HepG2 (cell line): ENCODE data around the gene NRL.

Experiments
- BCL6 ChIP-seq: IDR thresholded peaks from 2 replicates; pipeline ENCODE4 v1.6.1; 2016; ENCODE audit warnings: missing genetic modification reagents, missing compliant biosample characterization
- EZH2 ChIP-seq: conservative IDR thresholded peaks from 2 replicates; pipeline ENCODE4 v1.6.1; 2012; ENCODE audit warnings: mild to moderate bottlenecking, low read depth, low read length, moderate library complexity
- FOXK2 ChIP-seq: fragments of 450-650 bp; IDR thresholded peaks from 2 replicates; pipeline ENCODE4 v1.6.1; 2016
- POLR2A ChIP-seq, 2 experiments: IDR thresholded peaks; 2 replicates each; pipeline ENCODE4 v1.6.1; 2011; ENCODE audit warnings: low read depth in 2 of 2, low read length in 2 of 2, mild to moderate bottlenecking in 1 of 2, moderate library complexity in 1 of 2; ENCODE audit not compliant: insufficient read depth in 1 of 2
- ZNF616 ChIP-seq: sonication (generic); formaldehyde crosslinking; IDR thresholded peaks from 2 replicates; pipeline ENCODE4 v1.5.0; 2020; ENCODE audit warnings: low read depth, mild to moderate bottlenecking, missing genetic modification reagents
- ZNF773 ChIP-seq: sonication (generic); formaldehyde crosslinking; IDR thresholded peaks from 2 replicates; pipeline ENCODE4 v1.4.0; 2020; ENCODE audit warnings: missing genetic modification reagents, borderline replicate concordance
- TF ChIP-seq, protein P1 (sequence below): sonication (generic); formaldehyde crosslinking; IDR thresholded peaks from 2 replicates; pipeline ENCODE4 v1.8.1; 2023; ENCODE audit warnings: missing genetic modification reagents, inconsistent platforms, borderline replicate concordance
- TF ChIP-seq, protein P2 (sequence below), 2 experiments: sonication (generic) in 1 of 2; formaldehyde crosslinking in 1 of 2; IDR thresholded peaks; 2 replicates each; pipeline versions ENCODE4 v1.5.1 to v1.6.1; 2011 to 2020; ENCODE audit warnings: borderline replicate concordance in 1 of 2, low read depth in 1 of 2, low read length in 1 of 2, mild to moderate bottlenecking in 1 of 2, missing genetic modification reagents in 1 of 2, moderate library complexity in 1 of 2
- TF ChIP-seq, protein P3 (sequence below): sonication (generic); formaldehyde crosslinking; IDR thresholded peaks from 2 replicates; pipeline ENCODE4 v1.5.0; 2020; ENCODE audit warnings: mild to moderate bottlenecking, missing genetic modification reagents, moderate library complexity
- TF ChIP-seq, protein P4 (sequence below): sonication (generic); formaldehyde crosslinking; IDR thresholded peaks from 2 replicates; pipeline ENCODE4 v1.4.0; 2020; ENCODE audit warnings: missing genetic modification reagents, mild to moderate bottlenecking, borderline replicate concordance

DNA sequence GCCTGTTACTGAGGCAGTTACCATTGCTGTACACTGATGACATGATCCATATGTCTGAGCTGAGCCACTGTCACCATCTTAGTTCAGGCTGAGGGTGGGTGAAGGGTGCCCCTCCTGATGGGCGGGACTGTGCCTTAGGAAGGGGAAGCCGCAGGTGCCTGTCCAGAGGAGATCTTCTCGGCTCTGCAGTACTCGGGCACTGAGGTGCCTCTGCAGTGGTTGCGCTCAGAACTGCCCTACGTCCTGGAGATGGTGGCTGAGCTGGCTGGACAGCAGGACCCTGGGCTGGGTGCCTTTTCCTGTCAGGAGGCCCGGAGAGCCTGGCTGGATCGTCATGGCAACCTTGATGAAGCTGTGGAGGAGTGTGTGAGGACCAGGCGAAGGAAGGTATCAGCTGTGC lies 36.2 kb upstream of the NRL start:
- TF ChIP-seq ZNF773 (CRISPR knock-in tag) (no peak), EZH2 (no peak), POLR2A (IDR thresholded peaks at IDR 0.05; ENCODE audit: insufficient read depth in 1 of 2, low read depth in 2 of 2, low read length in 2 of 2) (no peak), BCL6 (CRISPR knock-in tag) (no peak), FOXK2 (no peak), ZNF616 (CRISPR knock-in tag) (no peak)
- TF ChIP-seq, protein P1, sequence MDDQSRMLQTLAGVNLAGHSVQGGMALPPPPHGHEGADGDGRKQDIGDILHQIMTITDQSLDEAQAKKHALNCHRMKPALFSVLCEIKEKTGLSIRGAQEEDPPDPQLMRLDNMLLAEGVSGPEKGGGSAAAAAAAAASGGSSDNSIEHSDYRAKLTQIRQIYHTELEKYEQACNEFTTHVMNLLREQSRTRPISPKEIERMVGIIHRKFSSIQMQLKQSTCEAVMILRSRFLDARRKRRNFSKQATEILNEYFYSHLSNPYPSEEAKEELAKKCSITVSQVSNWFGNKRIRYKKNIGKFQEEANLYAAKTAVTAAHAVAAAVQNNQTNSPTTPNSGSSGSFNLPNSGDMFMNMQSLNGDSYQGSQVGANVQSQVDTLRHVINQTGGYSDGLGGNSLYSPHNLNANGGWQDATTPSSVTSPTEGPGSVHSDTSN (CRISPR knock-in tag) = no peak
- TF ChIP-seq, protein P2, sequence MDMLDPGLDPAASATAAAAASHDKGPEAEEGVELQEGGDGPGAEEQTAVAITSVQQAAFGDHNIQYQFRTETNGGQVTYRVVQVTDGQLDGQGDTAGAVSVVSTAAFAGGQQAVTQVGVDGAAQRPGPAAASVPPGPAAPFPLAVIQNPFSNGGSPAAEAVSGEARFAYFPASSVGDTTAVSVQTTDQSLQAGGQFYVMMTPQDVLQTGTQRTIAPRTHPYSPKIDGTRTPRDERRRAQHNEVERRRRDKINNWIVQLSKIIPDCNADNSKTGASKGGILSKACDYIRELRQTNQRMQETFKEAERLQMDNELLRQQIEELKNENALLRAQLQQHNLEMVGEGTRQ (IDR thresholded peaks at IDR 0.05; ENCODE audit: low read depth, low read length) = no peak
- TF ChIP-seq, protein P2 (CRISPR knock-in tag; IDR thresholded peaks at IDR 0.05; ENCODE audit: borderline replicate concordance) = no peak
- TF ChIP-seq, protein P3, sequence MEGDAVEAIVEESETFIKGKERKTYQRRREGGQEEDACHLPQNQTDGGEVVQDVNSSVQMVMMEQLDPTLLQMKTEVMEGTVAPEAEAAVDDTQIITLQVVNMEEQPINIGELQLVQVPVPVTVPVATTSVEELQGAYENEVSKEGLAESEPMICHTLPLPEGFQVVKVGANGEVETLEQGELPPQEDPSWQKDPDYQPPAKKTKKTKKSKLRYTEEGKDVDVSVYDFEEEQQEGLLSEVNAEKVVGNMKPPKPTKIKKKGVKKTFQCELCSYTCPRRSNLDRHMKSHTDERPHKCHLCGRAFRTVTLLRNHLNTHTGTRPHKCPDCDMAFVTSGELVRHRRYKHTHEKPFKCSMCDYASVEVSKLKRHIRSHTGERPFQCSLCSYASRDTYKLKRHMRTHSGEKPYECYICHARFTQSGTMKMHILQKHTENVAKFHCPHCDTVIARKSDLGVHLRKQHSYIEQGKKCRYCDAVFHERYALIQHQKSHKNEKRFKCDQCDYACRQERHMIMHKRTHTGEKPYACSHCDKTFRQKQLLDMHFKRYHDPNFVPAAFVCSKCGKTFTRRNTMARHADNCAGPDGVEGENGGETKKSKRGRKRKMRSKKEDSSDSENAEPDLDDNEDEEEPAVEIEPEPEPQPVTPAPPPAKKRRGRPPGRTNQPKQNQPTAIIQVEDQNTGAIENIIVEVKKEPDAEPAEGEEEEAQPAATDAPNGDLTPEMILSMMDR (CRISPR knock-in tag) = no peak
- TF ChIP-seq, protein P4, sequence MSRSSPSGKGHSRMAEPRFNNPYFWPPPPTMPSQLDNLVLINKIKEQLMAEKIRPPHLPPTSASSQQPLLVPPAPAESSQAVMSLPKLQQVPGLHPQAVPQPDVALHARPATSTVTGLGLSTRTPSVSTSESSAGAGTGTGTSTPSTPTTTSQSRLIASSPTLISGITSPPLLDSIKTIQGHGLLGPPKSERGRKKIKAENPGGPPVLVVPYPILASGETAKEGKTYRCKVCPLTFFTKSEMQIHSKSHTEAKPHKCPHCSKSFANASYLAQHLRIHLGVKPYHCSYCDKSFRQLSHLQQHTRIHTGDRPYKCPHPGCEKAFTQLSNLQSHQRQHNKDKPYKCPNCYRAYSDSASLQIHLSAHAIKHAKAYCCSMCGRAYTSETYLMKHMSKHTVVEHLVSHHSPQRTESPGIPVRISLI = no peak
